Brain microvascular endothelial cell (primary cell): ENCODE measurements around the gene CA10.

Experiments used
- DNase-seq: peaks from one replicate; pipeline ENCODE4 v3.0.0-alpha.2; 2020
- H3K27ac ChIP-seq: fragments of 250-450 bp; sonication (Bioruptor Pico); 2 replicates; pipeline ENCODE4 v1.5.1; 2020; ENCODE audit warnings: mild to moderate bottlenecking, moderate library complexity
- H3K27me3 ChIP-seq: fragments of 250-450 bp; sonication (Bioruptor Pico); replicated peaks from 2 replicates; pipeline ENCODE4 v1.5.1; 2020; ENCODE audit warnings: mild to moderate bottlenecking
- H3K36me3 ChIP-seq: fragments of 250-450 bp; sonication (Bioruptor Pico); replicated peaks from 2 replicates; pipeline ENCODE4 v1.5.1; 2020; ENCODE audit warnings: mild to moderate bottlenecking
- H3K4me3 ChIP-seq: 2 replicates; pipeline ENCODE4 v1.5.1; 2011; ENCODE audit warnings: low read depth, mild to moderate bottlenecking, control low read depth, low read length, moderate library complexity
- CTCF ChIP-seq: IDR thresholded peaks from 2 replicates; pipeline ENCODE4 v1.5.1; 2011; ENCODE audit warnings: low read depth, mild to moderate bottlenecking, moderate library complexity, low read length, control low read depth, inconsistent platforms; ENCODE audit errors: missing control alignments
- in situ Hi-C: cut with HindIII; loops from 2 replicates; pipeline ENCODE4 v1.10.0; 2017; ENCODE audit warnings: low sequenced_read_pairs, low pct_ligation_motif_present

CA10 gene

GRCh38 chr17:51640108-51640622 lies 518.3 kb downstream of the CA10 start:
- Histone ChIP-seq H3K4me3 (no peak overlapping the region), H3K36me3 (no peaks in the 10 kb centered on the region), H3K27me3 (no peaks in the 10 kb centered on the region), H3K27ac (no peak overlapping the region)
- DNase-seq: no peak
- in situ Hi-C loops: no loop called here
- TF ChIP-seq CTCF: no peak

GRCh38 chr17:51638971-51639370 lies 519.5 kb downstream of the CA10 start:
- H3K27me3 ChIP-seq: no peaks in the 10 kb centered on the region
- no peaks in the 10 kb centered on the region for H3K36me3 ChIP-seq
- no peak overlapping the region for H3K4me3 ChIP-seq
- no peak for TF ChIP-seq CTCF
- DNase-seq: no peak
- no peak overlapping the region for H3K27ac ChIP-seq
- in situ Hi-C loops: no loop called here

- Histone ChIP-seq H3K4me3 (no peak overlapping the region), H3K27ac (no peak overlapping the region), H3K27me3 (no peaks in the 10 kb centered on the region), H3K36me3 (no peaks in the 10 kb centered on the region)
- in situ Hi-C loops: no loop called here
- no peak for DNase-seq
- no peak for TF ChIP-seq CTCF
Measured at GRCh38 chr17:51636291-51636690, 522.2 kb downstream of the CA10 start.

GRCh38 chr17:51630101-51630671 lies 528.3 kb downstream of the CA10 start:
- no peaks in the 10 kb centered on the region for H3K36me3 ChIP-seq
- in situ Hi-C loops: no loop called here
- H3K27ac ChIP-seq: no peak overlapping the region
- TF ChIP-seq CTCF: no peak
- H3K4me3 ChIP-seq: no peak overlapping the region
- DNase-seq: no peak
- H3K27me3 ChIP-seq: no peaks in the 10 kb centered on the region

- H3K27me3 ChIP-seq: no peaks in the 10 kb centered on the region
- H3K27ac ChIP-seq: no peak overlapping the region
- no peak for DNase-seq
- H3K4me3 ChIP-seq: no peak overlapping the region
- TF ChIP-seq CTCF: no peak
- in situ Hi-C loops: no loop called here
- H3K36me3 ChIP-seq: no peaks in the 10 kb centered on the region
Measured at GRCh38 chr17:51629232-51629631, 529.3 kb downstream of the CA10 start.

- Histone ChIP-seq H3K27ac (no peak overlapping the region), H3K36me3 (no peaks in the 10 kb centered on the region), H3K4me3 (no peak overlapping the region), H3K27me3 (no peaks in the 10 kb centered on the region)
- in situ Hi-C loops: no loop called here
- no peak for TF ChIP-seq CTCF
- DNase-seq: no peak
Measured at GRCh38 chr17:51627779-51628178, 530.7 kb downstream of the CA10 start.
